NT2/D1 (cell line): ENCODE data around the gene COL23A1.

Experiments used
- YY1 ChIP-seq: IDR thresholded peaks from 2 replicates; pipeline ENCODE4 v1.6.1; 2011; ENCODE audit not compliant: insufficient read length, insufficient read depth
- ZNF274 ChIP-seq: IDR thresholded peaks from 2 replicates; pipeline ENCODE4 v1.6.1; 2011; ENCODE audit warnings: mild to moderate bottlenecking, low read depth, low read length

GRCh38 chr5:178304016-178304415 is 286.2 kb downstream of the COL23A1 start:
- no peak for TF ChIP-seq ZNF274
- no peak for TF ChIP-seq YY1
